Spleen (tissue), 11 donors: ENCODE results near the gene MOGAT1. TPM values are rescaled to one million over a fixed set of nuclear protein-coding genes. Genes with fewer than 3 reads are reported as not detected.

Source experiments
- DNase-seq: peaks from one replicate; pipeline ENCODE4 v3.0.0-alpha.2; 2020
- H3K27ac ChIP-seq, 8 donors: fragments of 200-600 bp; sonication (generic) in 7 of 8; 1 replicate in 4 of 8; 2 replicates in 4 of 8; pipeline versions ENCODE4 v1.5.0 to v1.8.0; 2016 to 2021; ENCODE audit warnings: inconsistent platforms in 4 of 8, mild to moderate bottlenecking in 4 of 8, moderate library complexity in 1 of 8
- H3K27me3 ChIP-seq, 7 donors: fragments of 200-600 bp; sonication (generic) in 6 of 7; replicated peaks in 1 of 7; 1 replicate in 4 of 7; 2 replicates in 3 of 7; pipeline versions ENCODE4 v1.5.0 to v1.8.0; 2016 to 2021; ENCODE audit warnings: inconsistent platforms in 3 of 7, mild to moderate bottlenecking in 1 of 7
- H3K36me3 ChIP-seq, 6 donors: fragments of 200-600 bp; sonication (generic) in 5 of 6; 1 replicate in 4 of 6; 2 replicates in 2 of 6; pipeline versions ENCODE4 v1.5.0 to v1.8.0; 2016 to 2021; ENCODE audit warnings: inconsistent platforms in 2 of 6
- H3K4me1 ChIP-seq, 6 donors: fragments of 200-600 bp; sonication (generic) in 5 of 6; 1 replicate in 3 of 6; 2 replicates in 3 of 6; pipeline versions ENCODE4 v1.5.0 to v1.8.0; 2016 to 2021; ENCODE audit warnings: inconsistent platforms in 3 of 6
- H3K4me3 ChIP-seq, 8 donors: fragments of 200-600 bp; sonication (generic) in 7 of 8; 1 replicate in 4 of 8; 2 replicates in 4 of 8; pipeline versions ENCODE4 v1.5.0 to v1.8.0; 2016 to 2021; ENCODE audit warnings: inconsistent platforms in 4 of 8, mild to moderate bottlenecking in 4 of 8, moderate library complexity in 2 of 8
- H3K9me3 ChIP-seq, 8 donors: fragments of 200-600 bp; sonication (generic) in 7 of 8; 1 replicate in 4 of 8; 2 replicates in 4 of 8; pipeline versions ENCODE4 v1.5.0 to v1.8.0; 2016 to 2021; ENCODE audit warnings: inconsistent platforms in 4 of 8
- CTCF ChIP-seq, 11 experiments: fragments of 200-600 bp in 7 of 11; fragments of 450-650 bp in 4 of 11; sonication (generic) in 4 of 11; IDR thresholded peaks in 8 of 11; conservative IDR thresholded peaks in 3 of 11; 1 replicate in 7 of 11; 2 replicates in 4 of 11; pipeline versions ENCODE4 v1.4.0 to v1.8.0; 2016 to 2021; ENCODE audit warnings: antibody characterized with exemption in 11 of 11, inconsistent platforms in 4 of 11, mild to moderate bottlenecking in 1 of 11
- POLR2A ChIP-seq, 3 donors: fragments of 450-650 bp; IDR thresholded peaks; one replicate each; pipeline ENCODE4 v1.5.1; 2017; ENCODE audit warnings: antibody characterized with exemption in 3 of 3, mild to moderate bottlenecking in 1 of 3
- POLR2AphosphoS5 ChIP-seq, 3 donors: sonication (generic); formaldehyde crosslinking; IDR thresholded peaks; one replicate each; pipeline ENCODE4 v1.5.1; 2017; ENCODE audit warnings: antibody characterized with exemption in 3 of 3
- WGBS, 5 donors: extraction: QIAGEN DNeasy Blood & Tissue Kit in 3 of 5; methylation state at CpG; one replicate each; pipeline versions ENCODE4 v1.1.5 to v1.1.7; 2013 to 2018; 5-methylcytosine and 5-hydroxymethylcytosine counted together
- intact Hi-C: fragments of 100-400 bp; cut with DNase I; formaldehyde crosslinking; loops from one replicate; pipeline ENCODE4 v1.15.0; 2023; ENCODE audit warnings: low total_unique reads
- polyA plus RNA-seq, 3 donors: library from polyadenylated mRNA; stranded (reverse); fragments of 200-250 nt; gene quantifications; one replicate each; pipeline ENCODE4 v1.2.1, GENCODE V29; 2013
- total RNA-seq, 7 donors: library from RNA; depleted of rRNA in 3 of 7; stranded (reverse); fragments of >200 nt in 3 of 7; fragmentation: NEBNext Ultra II Directional in 4 of 7; extraction: Animal tissue kit (Norgen Biotek cat#: 25700) in 4 of 7; gene quantifications; one replicate each; pipeline versions ENCODE4 v1.1.0 to v1.2.1, GENCODE V29; 2016 to 2021
- donor health status: healthy with polysubstance abuse.
- donor health status: DM: no; HTN: no; CAD: no; lungs with moderate emphysema.
- donor health status: DM: no; HTN: no; CAD: no.
- donor health status: Bipolar disorder and iron deficiency.
- donor health status: healthy.
- donor health status: DM: no; HTN: no; CAD: no.
- donor health status: DM: yes; HTN: yes; CAD: no.

Gene MOGAT1
- total and polyA plus RNA-seq, 10 donors, result 0.06 TPM; not detected in 9

DNA sequence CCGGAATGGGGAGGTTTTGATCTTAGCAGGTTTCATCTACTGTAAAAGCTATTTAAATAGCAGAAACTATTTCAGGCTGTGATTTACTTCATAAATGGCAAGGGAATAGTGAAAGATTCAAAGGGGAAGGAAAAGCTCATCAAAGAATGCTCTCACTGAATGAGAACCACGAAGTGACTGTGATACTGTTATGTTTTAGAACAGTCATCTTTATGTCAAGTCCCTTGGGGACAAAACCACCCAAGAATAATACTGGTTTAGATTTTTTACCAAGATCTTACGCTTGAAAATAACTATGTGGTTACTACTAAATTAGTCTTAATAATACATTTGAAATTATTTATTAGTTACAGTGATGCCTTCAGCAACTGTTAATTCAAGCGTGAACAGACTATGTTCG is 43.7 kb upstream of the MOGAT1 start:
- DNase-seq, result no peak
- H3K9me3 ChIP-seq, result no peaks in the 10 kb centered on the region
- H3K27me3 ChIP-seq, result no peaks in the 10 kb centered on the region
- no peak overlapping the region for H3K4me3 ChIP-seq
- H3K36me3 ChIP-seq, result peaks cover 0 to 100% (median 84%) of the 10 kb centered on the region in 6 donors
- intact Hi-C loops, result no loop called here
- H3K27ac ChIP-seq, result no peak overlapping the region
- WGBS, 5 donors, result 75 to 89% (median 82%) methylated on average over 5 of the region's 5 CpGs
- no peak for TF ChIP-seq POLR2A (IDR thresholded peaks at IDR 0.05)
- no peak for TF ChIP-seq POLR2AphosphoS5 (IDR thresholded peaks at IDR 0.05)
- no peak for TF ChIP-seq CTCF (IDR thresholded peaks at IDR 0.05 in 8 of 11, conservative IDR thresholded peaks at IDR 0.05 in 3 of 11)
- H3K4me1 ChIP-seq, result no peaks in the 10 kb centered on the region

DNA sequence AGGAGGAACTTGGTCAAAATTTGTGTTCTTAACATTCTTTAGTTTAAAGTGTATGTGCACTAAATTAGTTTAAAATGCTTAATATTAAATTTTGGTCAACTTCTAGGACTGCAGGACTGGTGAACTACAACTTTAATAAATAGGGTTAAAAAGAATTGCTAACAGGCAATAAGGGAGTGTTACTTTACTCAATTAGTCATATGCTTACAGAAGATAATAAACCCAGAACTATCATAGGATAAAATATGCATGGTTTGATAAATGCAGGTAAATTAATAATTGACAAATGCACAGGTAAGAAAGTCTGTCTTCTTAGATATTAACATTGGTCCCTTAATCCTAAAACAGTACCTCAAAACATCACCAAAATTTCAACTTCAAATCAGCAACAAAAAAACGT is 36.2 kb upstream of the MOGAT1 start:
- TF ChIP-seq POLR2AphosphoS5 (IDR thresholded peaks at IDR 0.05) (no peak), CTCF (IDR thresholded peaks at IDR 0.05 in 8 of 11, conservative IDR thresholded peaks at IDR 0.05 in 3 of 11) (no peak), POLR2A (IDR thresholded peaks at IDR 0.05) (no peak)
- Histone ChIP-seq H3K9me3 (no peaks in the 10 kb centered on the region), H3K36me3 (peaks cover 0 to 100% (median 83%) of the 10 kb centered on the region in 6 donors), H3K27me3 (no peaks in the 10 kb centered on the region), H3K4me3 (no peak overlapping the region), H3K4me1 (no peaks in the 10 kb centered on the region), H3K27ac (no peak overlapping the region)
- 94 to 98% (median 96%) methylated on average over 1 of the region's 1 CpG for WGBS, 5 donors
- no peak for DNase-seq
- intact Hi-C loops, result no loop called here

DNA sequence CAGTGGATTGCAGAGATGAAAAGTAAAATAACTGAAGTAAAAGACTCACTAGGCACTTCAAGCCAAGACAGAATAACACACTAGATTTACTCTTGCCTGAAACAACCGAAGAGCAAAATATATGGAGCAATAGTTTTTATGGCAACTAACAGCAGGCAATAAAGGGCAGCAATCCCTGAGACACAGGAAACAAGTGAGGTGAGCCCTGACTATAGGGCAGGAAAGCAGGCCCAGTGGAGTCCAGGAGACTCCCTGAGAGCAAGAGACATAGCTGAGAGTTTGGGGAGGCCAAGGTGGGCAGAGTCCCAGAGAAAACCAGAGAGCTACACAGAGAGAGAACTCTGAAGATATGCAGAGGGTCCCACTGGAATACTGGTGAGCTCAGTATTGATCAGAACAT is 34.4 kb upstream of the MOGAT1 start:
- WGBS, 5 donors, result 84 to 98% (median 92%) methylated on average over 1 of the region's 1 CpG
- intact Hi-C loops, result no loop called here
- Histone ChIP-seq H3K4me3 (no peak overlapping the region), H3K36me3 (peaks cover 0 to 99% (median 70%) of the 10 kb centered on the region in 6 donors), H3K4me1 (no peaks in the 10 kb centered on the region), H3K27me3 (no peaks in the 10 kb centered on the region), H3K9me3 (no peaks in the 10 kb centered on the region), H3K27ac (no peak overlapping the region)
- TF ChIP-seq POLR2A (IDR thresholded peaks at IDR 0.05), result no peak
- no peak for TF ChIP-seq CTCF (IDR thresholded peaks at IDR 0.05 in 8 of 11, conservative IDR thresholded peaks at IDR 0.05 in 3 of 11)
- no peak for TF ChIP-seq POLR2AphosphoS5 (IDR thresholded peaks at IDR 0.05)
- DNase-seq, result no peak

DNA sequence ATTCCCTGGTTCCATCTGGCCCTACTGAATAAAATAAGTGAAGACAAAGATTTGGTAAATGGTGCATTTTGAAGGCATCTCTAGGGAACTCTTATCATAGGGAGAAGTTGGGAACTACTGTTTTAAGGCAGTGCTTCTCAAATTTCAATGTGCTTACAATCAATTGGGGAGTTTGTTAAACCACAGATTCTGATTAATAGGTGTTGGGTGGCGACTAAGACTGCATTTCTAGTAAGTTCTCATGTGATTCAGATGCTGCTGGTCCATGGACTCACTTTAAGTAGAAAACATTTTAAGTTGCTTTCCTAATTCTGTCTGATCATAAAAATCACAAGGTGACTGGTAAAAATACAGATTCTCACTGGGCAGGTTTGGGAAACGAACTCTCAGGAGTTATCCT is 30.1 kb upstream of the MOGAT1 start:
- Histone ChIP-seq H3K4me1 (no peaks in the 10 kb centered on the region), H3K27ac (no peak overlapping the region), H3K4me3 (no peak overlapping the region), H3K27me3 (no peaks in the 10 kb centered on the region), H3K36me3 (peaks cover 0 to 99% (median 50%) of the 10 kb centered on the region in 6 donors), H3K9me3 (no peaks in the 10 kb centered on the region)
- intact Hi-C loops, result no loop called here
- 88 to 98% (median 95%) methylated on average over 2 of the region's 2 CpGs for WGBS, 5 donors
- no peak for TF ChIP-seq CTCF (IDR thresholded peaks at IDR 0.05 in 8 of 11, conservative IDR thresholded peaks at IDR 0.05 in 3 of 11)
- DNase-seq, result no peak
